Daoy (cell line): ENCODE results near the gene AQP12A. TPM values are rescaled to one million over a fixed set of nuclear protein-coding genes. Genes with fewer than 3 reads are reported as not detected.
"Not testable (repeated sequence)": the region's sequence is repeated elsewhere in the genome, so short reads cannot be mapped to it uniquely, and the experiment has no call there.

Source experiments
- DNase-seq: peaks from one replicate; pipeline ENCODE4 v3.0.0-alpha.2; 2015; ENCODE audit warnings: low read depth
- total RNA-seq: library from RNA; depleted of rRNA; stranded (reverse); fragments of >200 nt; shearing (Covaris generic); gene quantifications from 2 replicates; pipeline ENCODE4 v1.2.3, GENCODE V29; 2014

The AQP12A gene
- total RNA-seq, 1 experiment from 2014 or later, result not detected

DNA sequence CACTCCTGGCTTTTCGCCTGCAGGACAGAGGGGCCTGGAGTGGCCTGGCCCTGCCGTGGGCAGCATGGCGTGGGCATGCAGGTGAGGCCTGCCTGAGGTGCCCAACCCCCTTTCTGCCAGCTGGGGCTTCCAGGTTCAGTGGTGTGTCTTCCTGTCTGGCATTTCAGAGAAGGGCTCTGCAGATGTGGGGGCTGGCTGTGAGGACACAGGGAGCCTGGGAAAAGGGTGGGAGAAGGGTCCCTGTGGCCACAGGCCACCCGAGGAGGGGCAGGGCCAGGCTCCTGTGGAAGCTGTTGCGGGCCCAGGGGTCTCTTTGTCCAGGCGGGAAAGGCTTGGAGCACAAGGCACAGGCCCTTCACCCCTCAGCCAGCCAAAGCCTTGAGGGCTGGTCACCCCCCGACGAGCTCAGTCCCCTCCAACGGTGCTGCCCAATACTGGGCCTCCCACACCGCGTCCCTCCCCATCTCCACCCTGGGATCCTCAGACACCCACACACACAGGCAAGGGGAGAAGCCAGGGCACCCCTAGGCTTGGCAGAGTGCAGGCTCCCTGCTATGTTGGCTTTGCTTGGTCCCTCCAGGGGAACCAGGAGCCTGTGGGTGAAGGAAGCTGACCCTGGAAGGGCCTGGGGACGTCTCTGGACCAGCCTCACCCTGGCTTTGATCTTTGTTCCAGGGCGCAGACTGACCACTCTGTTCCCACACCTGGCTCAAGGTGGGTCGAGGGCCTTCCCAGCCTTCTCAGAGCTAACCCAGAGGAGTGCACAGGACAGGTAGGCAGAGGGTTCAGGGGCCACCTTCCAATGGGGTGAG, 3.7 kb upstream of the AQP12A start:
- no peak for DNase-seq

DNA sequence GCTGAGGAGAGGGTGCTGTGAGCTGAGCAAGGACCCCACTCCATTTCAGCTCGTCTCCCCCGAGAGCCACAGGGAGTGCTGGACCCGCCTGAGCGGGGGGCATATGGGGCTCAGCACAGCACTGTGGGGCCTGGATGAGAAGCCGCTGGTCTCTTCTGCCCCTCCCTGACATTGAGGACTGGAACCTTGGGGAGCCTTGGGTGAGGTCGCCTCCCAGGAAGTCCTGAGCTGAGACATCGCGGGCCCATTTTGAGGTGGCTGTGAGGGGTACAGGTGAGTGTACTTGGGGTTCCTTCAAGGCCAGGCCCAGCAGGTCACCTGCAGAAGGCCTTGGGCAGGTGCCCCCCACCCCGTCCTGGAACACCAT, 3.1 kb upstream of the AQP12A start:
- no peak for DNase-seq

DNA sequence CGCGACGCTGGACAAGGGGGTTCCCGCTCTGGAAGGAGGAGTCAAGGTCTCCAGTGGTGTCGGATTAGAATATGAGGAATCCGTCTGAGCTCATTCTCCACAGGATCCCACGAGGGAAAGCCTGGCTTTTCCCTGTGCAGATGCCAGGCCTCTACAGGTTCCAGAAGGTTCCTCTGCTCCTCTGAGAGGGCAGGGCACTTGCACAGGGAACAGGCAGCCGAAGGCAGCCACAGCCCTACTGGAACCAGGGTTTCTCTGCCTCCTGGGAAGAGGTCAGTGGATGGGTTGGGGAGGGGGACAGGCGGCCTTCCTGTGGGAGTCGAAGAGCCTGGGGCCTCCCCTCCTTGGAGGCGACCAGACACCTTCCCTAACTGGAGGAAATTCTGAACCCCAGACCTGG, 1.7 kb upstream of the AQP12A start:
- no peak for DNase-seq

GRCh38 chr2:240690421-240691074, 1.1 kb upstream of the AQP12A start:
- DNase-seq, result not testable (repeated sequence)

- not testable (repeated sequence) for DNase-seq
Observed at GRCh38 chr2:240691075-240691427, 615 bp upstream of the AQP12A start.

GRCh38 chr2:240692583-240693561, 1.2 kb downstream of the AQP12A start:
- not testable (repeated sequence) for DNase-seq

- DNase-seq, result not testable (repeated sequence)
Observed at GRCh38 chr2:240694304-240694703, 2.6 kb downstream of the AQP12A start.

GRCh38 chr2:240695593-240695992, 3.9 kb downstream of the AQP12A start:
- not testable (repeated sequence) for DNase-seq

GRCh38 chr2:240696469-240696868, 4.8 kb downstream of the AQP12A start:
- DNase-seq, result not testable (repeated sequence)

DNA sequence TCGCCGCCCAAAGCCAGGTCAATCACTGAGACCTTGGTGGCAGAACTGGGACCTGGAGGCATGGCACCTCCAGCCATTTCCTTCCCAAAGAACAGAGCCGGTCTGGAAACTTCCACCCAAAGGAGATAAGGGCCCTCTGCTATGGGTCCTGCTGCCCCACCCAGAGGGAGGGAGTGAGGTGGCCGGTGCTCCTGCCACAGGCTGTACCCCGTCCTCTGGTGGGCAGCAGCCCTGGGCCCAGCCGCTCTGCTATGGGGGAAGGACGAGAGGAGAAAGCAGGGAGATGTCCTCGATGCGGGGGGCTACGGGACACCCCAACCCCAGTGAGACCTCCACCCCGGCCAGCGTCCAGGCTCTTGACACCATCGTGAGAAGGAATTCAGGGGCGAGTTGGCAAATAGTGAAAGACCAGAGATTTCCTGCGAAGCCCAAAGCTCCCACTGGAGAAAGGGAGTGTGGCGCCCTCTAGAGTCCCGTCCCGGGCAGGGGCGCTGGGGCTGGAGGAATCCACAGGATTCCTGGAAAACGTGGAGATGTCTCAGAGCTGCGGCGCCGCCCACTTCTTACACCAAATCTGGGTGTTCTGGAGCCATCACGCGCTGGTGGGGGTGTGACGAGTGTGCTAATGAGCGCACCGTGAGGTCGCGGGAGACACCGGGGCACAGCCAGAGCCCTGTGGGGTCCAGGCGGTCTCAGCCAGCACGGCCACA, 7.3 kb downstream of the AQP12A start:
- DNase-seq, result not testable (repeated sequence)

- not testable (repeated sequence) for DNase-seq
Observed at GRCh38 chr2:240699835-240700234, 8.2 kb downstream of the AQP12A start.

- DNase-seq, result not testable (repeated sequence)
Observed at GRCh38 chr2:240700616-240701015, 8.9 kb downstream of the AQP12A start.

- no peak for DNase-seq
Observed at GRCh38 chr2:240701091-240701735, 9.5 kb downstream of the AQP12A start.

GRCh38 chr2:240701736-240702639, 10.3 kb downstream of the AQP12A start:
- DNase-seq, result no peak

DNA sequence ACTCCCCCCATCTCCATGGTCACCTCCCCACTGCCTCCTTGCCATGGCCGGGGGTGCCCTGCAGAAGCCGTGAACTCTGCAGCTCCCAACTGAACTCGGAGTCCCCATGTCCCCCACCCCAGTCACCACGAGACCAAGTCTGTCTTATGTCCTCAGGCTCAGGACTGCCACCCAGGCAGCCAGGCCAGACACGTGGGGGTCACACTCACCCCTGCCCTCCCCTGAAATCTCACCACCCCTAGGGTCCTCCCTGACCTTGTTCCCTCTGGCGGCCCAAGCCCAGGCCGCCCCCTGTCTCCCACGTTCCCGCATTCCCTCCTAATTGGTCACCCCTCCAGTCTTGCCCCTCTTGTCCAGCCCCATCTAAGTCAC, 11.0 kb downstream of the AQP12A start:
- no peak for DNase-seq

DNA sequence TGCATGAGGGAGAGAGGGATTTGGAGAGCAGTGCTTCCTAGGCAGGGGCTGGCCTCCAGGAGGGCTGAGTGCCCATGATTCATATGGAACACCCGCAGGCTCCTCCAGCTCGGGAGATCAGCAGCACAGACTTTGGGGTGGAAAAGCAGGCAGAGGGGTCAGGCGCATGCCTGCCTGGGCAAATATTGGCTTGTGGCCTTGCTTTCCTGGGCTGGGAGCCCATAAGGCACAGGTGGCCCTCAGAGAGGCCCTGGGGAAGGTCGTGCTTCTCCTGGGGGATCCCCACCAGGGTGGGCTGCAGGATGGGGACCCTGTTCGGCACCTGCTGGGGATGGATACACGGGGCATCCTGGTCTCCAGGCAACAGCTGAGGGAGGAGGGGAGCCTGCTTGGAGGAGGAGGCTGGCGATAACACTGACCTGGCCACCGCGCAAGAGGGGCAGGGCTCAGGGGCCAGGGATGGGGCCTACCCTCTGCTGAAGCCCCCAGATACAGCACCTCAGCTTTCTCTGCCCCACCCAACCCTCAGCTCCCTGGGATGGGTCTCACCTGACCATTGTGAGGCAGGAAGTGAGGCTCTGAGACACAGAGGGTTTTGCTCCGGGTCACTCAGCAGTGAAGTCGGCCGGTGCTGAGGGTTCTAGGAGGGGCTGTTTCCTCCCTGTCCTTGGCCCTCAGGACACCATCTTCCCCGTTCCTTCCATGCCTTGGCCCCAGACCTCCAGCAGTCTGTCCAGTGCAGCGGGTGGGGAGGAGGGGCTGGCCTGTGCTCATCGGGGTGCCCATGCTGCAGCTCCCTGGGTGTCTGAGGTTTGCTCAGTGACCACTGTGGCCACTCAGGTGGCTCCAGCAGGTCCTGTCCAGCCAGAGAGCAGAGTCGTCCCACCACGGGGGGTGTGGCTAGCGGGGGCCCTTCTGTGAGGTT, 12.0 kb downstream of the AQP12A start:
- no peak for DNase-seq

- no peak for DNase-seq
Observed at GRCh38 chr2:240704651-240705050, 13.0 kb downstream of the AQP12A start.

DNA sequence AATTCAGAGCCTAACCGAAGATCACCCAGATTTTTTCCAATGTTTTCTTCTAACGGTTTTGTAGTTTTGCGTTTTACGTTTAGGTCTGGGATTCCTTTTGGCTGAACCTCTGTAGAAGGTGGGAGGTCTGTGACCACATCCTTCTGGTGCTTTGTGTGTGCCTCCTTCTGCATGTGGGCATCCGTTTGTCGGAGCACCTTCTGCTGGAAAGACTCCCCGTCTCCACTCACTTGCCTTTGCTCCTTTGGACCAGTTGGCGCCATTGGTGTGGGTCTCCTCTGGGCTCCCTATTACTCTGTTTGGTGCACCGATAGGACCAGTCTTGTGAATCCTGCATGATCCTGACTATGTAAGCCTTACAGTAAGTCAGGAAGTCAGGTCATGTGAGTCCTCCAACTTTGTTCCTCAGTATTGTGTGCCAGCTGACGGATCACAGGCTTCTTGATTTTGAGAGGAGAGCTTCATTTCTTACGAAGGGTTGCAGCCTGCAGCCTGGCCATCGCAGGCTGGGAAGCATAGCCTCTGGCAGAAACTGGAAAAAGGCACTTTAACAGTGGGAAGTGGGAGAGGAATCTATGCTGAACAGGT, 13.6 kb downstream of the AQP12A start:
- DNase-seq, result no peak
